Naive B cell (primary cell): Measurements from ENCODE around the gene CAMK2N2. TPM values are rescaled to one million over a fixed set of nuclear protein-coding genes. Genes with fewer than 3 reads are reported as not detected.
A peak's percentile ranks its signal among the peaks of the same experiment; 100 is the strongest.

Experiments
- ATAC-seq, 2 donors: fragments of 150-1000 bp; cut with Tn5 transposase; 2 replicates each; pipeline ENCODE4 v1.10.0; 2021; ENCODE audit warnings: low read depth in 2 of 2, mild to moderate bottlenecking in 2 of 2, moderate library complexity in 2 of 2
- DNase-seq: peaks from one replicate; pipeline ENCODE4 v3.0.0; 2022
- H3K27ac Mint-ChIP-seq, 6 donors: one replicate each; pipeline ENCODE4 v1.8.0; 2020 to 2022; ENCODE audit warnings: mild to moderate bottlenecking in 6 of 6, mixed read lengths in 6 of 6, moderate library complexity in 5 of 6, inconsistent platforms in 2 of 6
- H3K27me3 Mint-ChIP-seq, 3 donors: one replicate each; pipeline ENCODE4 v1.8.0; 2021 to 2022; ENCODE audit warnings: mixed read lengths in 3 of 3, mild to moderate bottlenecking in 1 of 3
- H3K36me3 Mint-ChIP-seq, 2 donors: one replicate each; pipeline ENCODE4 v1.8.0; 2020 to 2022; ENCODE audit warnings: mixed read lengths in 2 of 2, inconsistent platforms in 1 of 2, mild to moderate bottlenecking in 1 of 2
- H3K4me1 Mint-ChIP-seq, 3 donors: one replicate each; pipeline ENCODE4 v1.8.0; 2020 to 2022; ENCODE audit warnings: mixed read lengths in 3 of 3, inconsistent platforms in 1 of 3, mild to moderate bottlenecking in 1 of 3, moderate library complexity in 1 of 3
- H3K4me3 Mint-ChIP-seq, 8 donors: one replicate each; pipeline ENCODE4 v1.8.0; 2020 to 2022; ENCODE audit warnings: mild to moderate bottlenecking in 8 of 8, mixed read lengths in 8 of 8, moderate library complexity in 8 of 8, inconsistent platforms in 2 of 8
- H3K9me3 Mint-ChIP-seq, 7 donors: one replicate each; pipeline ENCODE4 v1.8.0; 2020 to 2022; ENCODE audit warnings: mixed read lengths in 7 of 7, mild to moderate bottlenecking in 5 of 7, inconsistent platforms in 2 of 7, moderate library complexity in 1 of 7
- polyA plus RNA-seq, 6 donors: library from polyadenylated mRNA; unstranded; fragments of 300-500 nt; fragmentation: Illumina TruSeq; gene quantifications; one replicate each; pipeline ENCODE4 v1.2.3, GENCODE V29; 2021; ENCODE audit warnings: low read depth in 6 of 6

Gene CAMK2N2
- polyA plus RNA-seq, 6 donors from 2014 or later, result not detected

GRCh38 chr3:184241447-184242296 is 19.7 kb downstream of the CAMK2N2 start:
- H3K36me3 Mint-ChIP-seq, result peaks cover 15 to 32% of the 10 kb centered on the region in 2 donors
- no peak overlapping the region for H3K27ac Mint-ChIP-seq
- H3K4me3 Mint-ChIP-seq, result no peak overlapping the region
- peaks cover 8 to 15% (median 9%) of the 10 kb centered on the region in 3 donors for H3K4me1 Mint-ChIP-seq
- ATAC-seq (peak; percentile 32 to 33), DNase-seq (no peak)
- H3K9me3 Mint-ChIP-seq, result no peaks in the 10 kb centered on the region
- H3K27me3 Mint-ChIP-seq, result peaks cover 0 to 8% (median 0%) of the 10 kb centered on the region in 3 donors

- no peak for ATAC-seq
- no peaks in the 10 kb centered on the region for H3K9me3 Mint-ChIP-seq
- H3K4me1 Mint-ChIP-seq, result peaks cover 6 to 13% (median 8%) of the 10 kb centered on the region in 3 donors
- no peak overlapping the region for H3K27ac Mint-ChIP-seq
- DNase-seq, result no peak
- H3K4me3 Mint-ChIP-seq, result no peak overlapping the region
- H3K27me3 Mint-ChIP-seq, result peaks cover 0 to 8% (median 0%) of the 10 kb centered on the region in 3 donors
- H3K36me3 Mint-ChIP-seq, result peaks cover 13 to 30% of the 10 kb centered on the region in 2 donors
These were observed 20.3 kb downstream of the CAMK2N2 start for GRCh38 chr3:184241141-184241446.

GRCh38 chr3:184240384-184241140 is 20.8 kb downstream of the CAMK2N2 start:
- H3K4me1 Mint-ChIP-seq, result peaks cover 6 to 9% (median 8%) of the 10 kb centered on the region in 3 donors
- DNase-seq, result no peak
- H3K27me3 Mint-ChIP-seq, result peaks cover 0 to 11% (median 1%) of the 10 kb centered on the region in 3 donors
- no peak for ATAC-seq
- H3K9me3 Mint-ChIP-seq, result no peaks in the 10 kb centered on the region
- peaks cover 10 to 24% of the 10 kb centered on the region in 2 donors for H3K36me3 Mint-ChIP-seq
- no peak overlapping the region for H3K4me3 Mint-ChIP-seq
- H3K27ac Mint-ChIP-seq, result no peak overlapping the region

GRCh38 chr3:184239708-184240107 is 21.6 kb downstream of the CAMK2N2 start:
- no peaks in the 10 kb centered on the region for H3K9me3 Mint-ChIP-seq
- H3K27ac Mint-ChIP-seq, result no peak overlapping the region
- peaks cover 10 to 18% of the 10 kb centered on the region in 2 donors for H3K36me3 Mint-ChIP-seq
- no peak overlapping the region for H3K4me3 Mint-ChIP-seq
- peaks cover 4 to 14% (median 4%) of the 10 kb centered on the region in 3 donors for H3K27me3 Mint-ChIP-seq
- DNase-seq, result no peak
- H3K4me1 Mint-ChIP-seq, result peaks cover 4% of the 10 kb centered on the region in 3 donors
- ATAC-seq, result no peak

- Mint-ChIP-seq H3K27ac (no peak overlapping the region), H3K27me3 (peaks cover 4 to 14% (median 5%) of the 10 kb centered on the region in 3 donors), H3K4me1 (peaks cover 0 to 2% (median 0%) of the 10 kb centered on the region in 3 donors), H3K9me3 (no peaks in the 10 kb centered on the region), H3K36me3 (peaks cover 10 to 13% of the 10 kb centered on the region in 2 donors), H3K4me3 (no peak overlapping the region)
- DNase-seq, result no peak
- ATAC-seq, result no peak
These were observed 22.1 kb downstream of the CAMK2N2 start for GRCh38 chr3:184239221-184239620.

GRCh38 chr3:184238246-184238818 is 23.0 kb downstream of the CAMK2N2 start:
- DNase-seq (no peak), ATAC-seq (no peak)
- H3K4me1 Mint-ChIP-seq, result peaks cover 0 to 2% (median 0%) of the 10 kb centered on the region in 3 donors
- no peak overlapping the region for H3K4me3 Mint-ChIP-seq
- H3K27me3 Mint-ChIP-seq, result peaks cover 9 to 21% (median 13%) of the 10 kb centered on the region in 3 donors
- peak overlapping the region in 1 of 6 donors; percentile 20 for H3K27ac Mint-ChIP-seq
- H3K9me3 Mint-ChIP-seq, result no peaks in the 10 kb centered on the region
- peaks cover 10 to 13% of the 10 kb centered on the region in 2 donors for H3K36me3 Mint-ChIP-seq

- ATAC-seq (no peak), DNase-seq (no peak)
- Mint-ChIP-seq H3K9me3 (no peaks in the 10 kb centered on the region), H3K27ac (peak overlapping the region in 1 of 6 donors; percentile 20), H3K4me3 (no peak overlapping the region), H3K27me3 (peaks cover 12 to 26% (median 19%) of the 10 kb centered on the region in 3 donors), H3K36me3 (peaks cover 5 to 10% of the 10 kb centered on the region in 2 donors), H3K4me1 (peaks cover 0 to 2% (median 0%) of the 10 kb centered on the region in 3 donors)
These were observed 23.5 kb downstream of the CAMK2N2 start for GRCh38 chr3:184237807-184238206.

- H3K4me1 Mint-ChIP-seq, result peaks cover 0 to 2% (median 0%) of the 10 kb centered on the region in 3 donors
- H3K36me3 Mint-ChIP-seq, result peaks cover 0 to 10% of the 10 kb centered on the region in 2 donors
- H3K27ac Mint-ChIP-seq, result no peak overlapping the region
- peaks cover 18 to 32% (median 25%) of the 10 kb centered on the region in 3 donors for H3K27me3 Mint-ChIP-seq
- ATAC-seq (no peak), DNase-seq (no peak)
- H3K4me3 Mint-ChIP-seq, result no peak overlapping the region
- no peaks in the 10 kb centered on the region for H3K9me3 Mint-ChIP-seq
These were observed 24.1 kb downstream of the CAMK2N2 start for GRCh38 chr3:184237211-184237610.

- ATAC-seq, result no peak
- Mint-ChIP-seq H3K27me3 (peaks cover 24 to 38% (median 30%) of the 10 kb centered on the region in 3 donors), H3K4me1 (no peaks in the 10 kb centered on the region), H3K36me3 (peaks cover 0 to 6% of the 10 kb centered on the region in 2 donors), H3K4me3 (no peak overlapping the region), H3K9me3 (no peaks in the 10 kb centered on the region), H3K27ac (no peak overlapping the region)
- DNase-seq, result no peak
These were observed 24.7 kb downstream of the CAMK2N2 start for GRCh38 chr3:184236636-184237035.

GRCh38 chr3:184236033-184236410 is 25.3 kb downstream of the CAMK2N2 start:
- peaks cover 5 to 6% (median 6%) of the 10 kb centered on the region in 3 donors for H3K4me1 Mint-ChIP-seq
- H3K27ac Mint-ChIP-seq, result no peak overlapping the region
- peaks cover 0 to 11% of the 10 kb centered on the region in 2 donors for H3K36me3 Mint-ChIP-seq
- no peaks in the 10 kb centered on the region for H3K9me3 Mint-ChIP-seq
- ATAC-seq (no peak), DNase-seq (no peak)
- H3K4me3 Mint-ChIP-seq, result no peak overlapping the region
- peaks cover 30 to 44% (median 37%) of the 10 kb centered on the region in 3 donors for H3K27me3 Mint-ChIP-seq

- peaks cover 32 to 47% (median 40%) of the 10 kb centered on the region in 3 donors for H3K27me3 Mint-ChIP-seq
- no peak overlapping the region for H3K27ac Mint-ChIP-seq
- DNase-seq, result no peak
- H3K36me3 Mint-ChIP-seq, result peaks cover 0 to 12% of the 10 kb centered on the region in 2 donors
- no peak for ATAC-seq
- H3K4me1 Mint-ChIP-seq, result peaks cover 8 to 9% (median 8%) of the 10 kb centered on the region in 3 donors
- no peak overlapping the region for H3K4me3 Mint-ChIP-seq
- no peaks in the 10 kb centered on the region for H3K9me3 Mint-ChIP-seq
These were observed 25.8 kb downstream of the CAMK2N2 start for GRCh38 chr3:184235381-184236032.

GRCh38 chr3:184234671-184235380 is 26.5 kb downstream of the CAMK2N2 start:
- H3K36me3 Mint-ChIP-seq, result peaks cover 0 to 12% of the 10 kb centered on the region in 2 donors
- H3K27me3 Mint-ChIP-seq, result peaks cover 32 to 47% (median 40%) of the 10 kb centered on the region in 3 donors
- no peak overlapping the region for H3K4me3 Mint-ChIP-seq
- no peak for DNase-seq
- ATAC-seq, result no peak
- no peak overlapping the region for H3K27ac Mint-ChIP-seq
- peaks cover 8 to 9% (median 8%) of the 10 kb centered on the region in 3 donors for H3K4me1 Mint-ChIP-seq
- no peaks in the 10 kb centered on the region for H3K9me3 Mint-ChIP-seq
